DND-41 (cell line): ENCODE data around the gene GNAO1.

Source experiments
- EZH2 ChIP-seq: IDR thresholded peaks from 3 replicates; pipeline ENCODE4 v1.6.1; 2012; ENCODE audit warnings: borderline replicate concordance, low read depth, mild to moderate bottlenecking, moderate library complexity, low read length, inconsistent platforms; ENCODE audit not compliant: severe bottlenecking
- TF ChIP-seq, protein P1 (sequence below): IDR thresholded peaks from 2 replicates; pipeline ENCODE4 v1.5.1; 2012; ENCODE audit warnings: borderline replicate concordance, low read length, moderate library complexity, mild to moderate bottlenecking; ENCODE audit not compliant: poor library complexity, severe bottlenecking; ENCODE audit errors: extremely low read depth

DNA sequence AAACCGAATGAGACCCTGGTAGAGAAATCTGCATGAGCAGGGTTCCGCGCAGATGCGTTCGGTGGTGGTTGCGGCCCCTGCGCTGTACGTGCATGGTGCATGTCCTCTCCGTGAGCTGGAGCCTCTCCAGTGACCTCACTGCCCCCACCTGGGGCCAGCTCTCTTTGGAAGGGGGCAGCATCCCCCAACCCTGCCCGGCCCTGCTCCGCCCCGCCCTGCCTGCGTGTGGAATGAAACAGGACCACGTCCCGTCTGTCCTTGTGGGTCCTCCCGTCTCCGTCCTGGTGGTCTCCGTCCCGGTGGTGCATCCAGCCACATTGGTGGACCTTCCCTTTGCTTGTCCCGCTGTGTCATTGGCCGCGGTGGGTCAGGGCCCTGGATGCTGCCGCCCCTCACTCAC, 149.1 kb downstream of the GNAO1 start:
- TF ChIP-seq, protein P1, sequence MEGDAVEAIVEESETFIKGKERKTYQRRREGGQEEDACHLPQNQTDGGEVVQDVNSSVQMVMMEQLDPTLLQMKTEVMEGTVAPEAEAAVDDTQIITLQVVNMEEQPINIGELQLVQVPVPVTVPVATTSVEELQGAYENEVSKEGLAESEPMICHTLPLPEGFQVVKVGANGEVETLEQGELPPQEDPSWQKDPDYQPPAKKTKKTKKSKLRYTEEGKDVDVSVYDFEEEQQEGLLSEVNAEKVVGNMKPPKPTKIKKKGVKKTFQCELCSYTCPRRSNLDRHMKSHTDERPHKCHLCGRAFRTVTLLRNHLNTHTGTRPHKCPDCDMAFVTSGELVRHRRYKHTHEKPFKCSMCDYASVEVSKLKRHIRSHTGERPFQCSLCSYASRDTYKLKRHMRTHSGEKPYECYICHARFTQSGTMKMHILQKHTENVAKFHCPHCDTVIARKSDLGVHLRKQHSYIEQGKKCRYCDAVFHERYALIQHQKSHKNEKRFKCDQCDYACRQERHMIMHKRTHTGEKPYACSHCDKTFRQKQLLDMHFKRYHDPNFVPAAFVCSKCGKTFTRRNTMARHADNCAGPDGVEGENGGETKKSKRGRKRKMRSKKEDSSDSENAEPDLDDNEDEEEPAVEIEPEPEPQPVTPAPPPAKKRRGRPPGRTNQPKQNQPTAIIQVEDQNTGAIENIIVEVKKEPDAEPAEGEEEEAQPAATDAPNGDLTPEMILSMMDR = no peak
- TF ChIP-seq EZH2 = no peak
